CD4-positive, alpha-beta T cell (primary cell): ENCODE results near the gene DISP2. TPM values are rescaled to one million over a fixed set of nuclear protein-coding genes. Genes with fewer than 3 reads are reported as not detected.

Source experiments
- ATAC-seq: fragments of 200-7000 bp; cut with Tn5 transposase; one replicate; pipeline ENCODE4 v1.10.0; 2022; ENCODE audit warnings: mild to moderate bottlenecking; ENCODE audit not compliant: poor library complexity
- CTCF ChIA-PET: fragments of 350-600 bp; sonication (Branson Sonifier 250); formaldehyde crosslinking; loops from one replicate; lab custom pipeline; 2021; ENCODE audit warnings: antibody characterized with exemption, inconsistent platforms; lab: Charles Lee
- POLR2A ChIA-PET: fragments of 350-600 bp; sonication (Branson Sonifier 250); formaldehyde crosslinking; loops from one replicate; lab custom pipeline; 2021; ENCODE audit warnings: antibody characterized with exemption, inconsistent platforms; lab: Charles Lee
- DNase-seq, 14 experiments: peaks; one replicate each; pipeline ENCODE4 v3.0.0-alpha.2; 2013 to 2020; ENCODE audit warnings: mixed read lengths in 2 of 14
- H3K27ac ChIP-seq, 2 donors: one replicate each; pipeline versions ENCODE4 v1.5.1 to v1.7.0; 2013; ENCODE audit warnings: low read length in 2 of 2, low read depth in 1 of 2, mild to moderate bottlenecking in 1 of 2
- H3K27me3 ChIP-seq, 2 experiments: 1 replicate in 1 of 2; 2 replicates in 1 of 2; pipeline versions ENCODE4 v1.6.1 to v1.7.0; 2013; ENCODE audit warnings: low read length in 2 of 2, control low read depth in 1 of 2, mild to moderate bottlenecking in 1 of 2, moderate library complexity in 1 of 2; ENCODE audit not compliant: insufficient read depth in 2 of 2, control insufficient read depth in 1 of 2
- H3K36me3 ChIP-seq: one replicate; pipeline ENCODE4 v1.6.1; 2013; ENCODE audit warnings: low read length, control low read depth; ENCODE audit not compliant: insufficient read depth
- H3K4me1 ChIP-seq: one replicate; pipeline ENCODE4 v1.6.1; 2013; ENCODE audit warnings: low read length, control low read depth; ENCODE audit not compliant: insufficient read depth
- H3K4me3 ChIP-seq: one replicate; pipeline ENCODE4 v1.5.1; 2013; ENCODE audit warnings: mild to moderate bottlenecking, low read length, moderate library complexity
- H3K9me3 ChIP-seq, 2 experiments: 1 replicate in 1 of 2; 2 replicates in 1 of 2; pipeline versions ENCODE4 v1.6.1 to v1.7.0; 2013; ENCODE audit warnings: low read length in 2 of 2, mild to moderate bottlenecking in 2 of 2, control low read depth in 1 of 2, moderate library complexity in 1 of 2; ENCODE audit not compliant: control insufficient read depth in 1 of 2, insufficient read depth in 1 of 2
- H3K27ac Mint-ChIP-seq: one replicate; pipeline ENCODE4 v1.8.0; 2020; ENCODE audit warnings: mixed read lengths
- H3K27me3 Mint-ChIP-seq: one replicate; pipeline ENCODE4 v1.8.0; 2021; ENCODE audit warnings: mixed read lengths
- H3K36me3 Mint-ChIP-seq: one replicate; pipeline ENCODE4 v1.8.0; 2021; ENCODE audit warnings: low read depth, mixed read lengths
- H3K4me1 Mint-ChIP-seq: one replicate; pipeline ENCODE4 v1.8.0; 2021; ENCODE audit warnings: low read depth, mixed read lengths
- H3K4me3 Mint-ChIP-seq: one replicate; pipeline ENCODE4 v1.8.0; 2020; ENCODE audit warnings: mild to moderate bottlenecking, mixed read lengths
- H3K9me3 Mint-ChIP-seq: one replicate; pipeline ENCODE4 v1.8.0; 2020; ENCODE audit warnings: mixed read lengths
- CTCF ChIP-seq: fragments of 200-600 bp; IDR thresholded peaks from one replicate; pipeline ENCODE4 v1.8.0; 2022; ENCODE audit warnings: antibody characterized with exemption, mild to moderate bottlenecking
- intact Hi-C, 2 experiments: fragments of 100-400 bp; cut with DNase I in 1 of 2; cut with micrococcal nuclease in 1 of 2; formaldehyde crosslinking; loops; one replicate each; pipeline versions ENCODE4 v1.15.1 to v1.9.0; 2023 to 2025; cut with DNase I, micrococcal nuclease
- total RNA-seq, 174 experiments: library from RNA in 2 of 174; stranded (reverse) in 2 of 174; gene quantifications; one replicate each; pipeline ENCODE4 v1.2.3 and lab custom pipeline; 2021 to 2026

The DISP2 gene
- total RNA-seq, 2 experiments from 2014 or later = 0.03 to 0.06 TPM

- no peak overlapping the region for H3K27ac Mint-ChIP-seq
- no peak for TF ChIP-seq CTCF
- no peak overlapping the region for H3K27ac ChIP-seq
- peaks cover 66% of the 10 kb centered on the region for H3K36me3 ChIP-seq
- ChIA-PET CTCF (no interaction called here), POLR2A (no interaction called here)
- H3K27me3 ChIP-seq = no peaks in the 10 kb centered on the region
- no peaks in the 10 kb centered on the region for H3K9me3 ChIP-seq
- ATAC-seq = no peak
- no peak for DNase-seq
- no peaks in the 10 kb centered on the region for H3K4me1 Mint-ChIP-seq
- intact Hi-C loops = loop anchor here in 1 of 2 experiments (10.0 kb wide), 1 partner anchor 630 kb away; the partner anchor contains the start of gene FSIP1
- H3K4me3 ChIP-seq = no peak overlapping the region
- H3K36me3 Mint-ChIP-seq = peaks cover 66% of the 10 kb centered on the region
- no peak overlapping the region for H3K4me3 Mint-ChIP-seq
- H3K9me3 Mint-ChIP-seq = no peaks in the 10 kb centered on the region
- no peaks in the 10 kb centered on the region for H3K4me1 ChIP-seq
- H3K27me3 Mint-ChIP-seq = no peaks in the 10 kb centered on the region
These were observed 56.8 kb downstream of the DISP2 start for GRCh38 chr15:40414816-40415215.

- peaks cover 62% of the 10 kb centered on the region for H3K36me3 ChIP-seq
- no peak for TF ChIP-seq CTCF
- POLR2A ChIA-PET = no interaction called here
These were observed 57.2 kb downstream of the DISP2 start for GRCh38 chr15:40415226-40415625.

GRCh38 chr15:40416056-40416455 lies 58.0 kb downstream of the DISP2 start:
- CTCF ChIA-PET = no interaction called here
- no peaks in the 10 kb centered on the region for H3K9me3 ChIP-seq
- Mint-ChIP-seq H3K27ac (no peak overlapping the region), H3K4me1 (peaks cover under 1% of the 10 kb centered on the region), H3K36me3 (peaks cover 54% of the 10 kb centered on the region), H3K27me3 (no peaks in the 10 kb centered on the region), H3K9me3 (no peaks in the 10 kb centered on the region), H3K4me3 (no peak overlapping the region)
- intact Hi-C loops = loop anchor here in 1 of 2 experiments (10.0 kb wide), 1 partner anchor 631 kb away; the partner anchor contains the start of gene FSIP1
- H3K36me3 ChIP-seq = peaks cover 54% of the 10 kb centered on the region
- no peak for TF ChIP-seq CTCF
- no peak for DNase-seq
- POLR2A ChIA-PET = no interaction called here
- H3K27me3 ChIP-seq = no peaks in the 10 kb centered on the region
- ATAC-seq = no peak
- H3K27ac ChIP-seq = no peak overlapping the region
- no peaks in the 10 kb centered on the region for H3K4me1 ChIP-seq
- no peak overlapping the region for H3K4me3 ChIP-seq

More at GRCh38 chr15:40415226-40415625, 57.2 kb downstream of the DISP2 start:
- intact Hi-C loops = loop anchor here in 1 of 2 experiments (10.0 kb wide), 1 partner anchor 630 kb away; the partner anchor contains the start of gene FSIP1
- Histone ChIP-seq H3K4me3 (no peak overlapping the region), H3K4me1 (no peaks in the 10 kb centered on the region), H3K27ac (no peak overlapping the region), H3K9me3 (no peaks in the 10 kb centered on the region), H3K27me3 (no peaks in the 10 kb centered on the region)
- no peak for ATAC-seq
- no peaks in the 10 kb centered on the region for H3K27me3 Mint-ChIP-seq
- H3K4me3 Mint-ChIP-seq = no peak overlapping the region
- no peaks in the 10 kb centered on the region for H3K4me1 Mint-ChIP-seq
- H3K36me3 Mint-ChIP-seq = peaks cover 62% of the 10 kb centered on the region
- no peak for DNase-seq
- H3K9me3 Mint-ChIP-seq = no peaks in the 10 kb centered on the region
- CTCF ChIA-PET = no interaction called here
- no peak overlapping the region for H3K27ac Mint-ChIP-seq
